ENCODE results near the gene PNKD.

DNA sequence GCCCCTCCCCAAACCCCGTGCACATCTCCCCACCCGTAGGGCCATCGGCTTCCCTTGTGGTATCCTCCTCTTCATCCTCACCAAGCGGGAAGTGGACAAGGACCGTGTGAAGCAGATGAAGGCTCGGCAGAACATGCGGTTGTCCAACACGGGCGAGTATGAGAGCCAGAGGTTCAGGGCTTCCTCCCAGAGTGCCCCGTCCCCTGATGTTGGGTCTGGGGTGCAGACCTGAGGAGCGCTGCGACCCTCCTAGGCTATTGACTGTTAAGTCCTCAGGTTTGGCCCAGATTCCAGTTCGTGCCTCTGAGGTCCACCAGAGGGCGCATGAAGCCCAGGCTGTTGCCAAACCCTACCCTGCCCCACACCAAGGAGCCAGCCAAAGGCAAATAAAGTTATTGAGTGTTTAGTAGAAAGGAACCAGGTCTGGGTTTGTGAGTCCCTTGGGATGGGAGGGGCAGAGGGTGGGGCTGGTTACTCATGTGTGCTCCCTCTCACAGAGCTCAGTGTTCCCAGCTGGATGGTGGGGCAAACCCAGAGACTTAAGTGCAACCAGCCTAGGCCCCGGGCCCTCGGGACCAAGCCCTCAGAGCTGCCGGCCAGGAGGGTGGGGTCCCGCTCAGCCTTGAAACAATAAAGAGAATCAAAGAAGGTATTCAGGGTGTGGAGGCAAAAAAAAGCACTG, 2.4 kb downstream of the PNKD start:
- TF ChIP-seq FOXJ3 (CRISPR knock-in tag; IDR thresholded peaks at IDR 0.05; ENCODE audit: borderline replicate concordance) (no peak), GRHL2 (CRISPR knock-in tag; IDR thresholded peaks at IDR 0.05; ENCODE audit: insufficient replicate concordance, severe bottlenecking) (no peak), JUN (CRISPR knock-in tag; IDR thresholded peaks at IDR 0.05) (no peak), ZNF416 (CRISPR knock-in tag; IDR thresholded peaks at IDR 0.05) (no peak), ZNF138 (CRISPR knock-in tag; conservative IDR thresholded peaks at IDR 0.05) (no peak)
- TF ChIP-seq, protein P1, sequence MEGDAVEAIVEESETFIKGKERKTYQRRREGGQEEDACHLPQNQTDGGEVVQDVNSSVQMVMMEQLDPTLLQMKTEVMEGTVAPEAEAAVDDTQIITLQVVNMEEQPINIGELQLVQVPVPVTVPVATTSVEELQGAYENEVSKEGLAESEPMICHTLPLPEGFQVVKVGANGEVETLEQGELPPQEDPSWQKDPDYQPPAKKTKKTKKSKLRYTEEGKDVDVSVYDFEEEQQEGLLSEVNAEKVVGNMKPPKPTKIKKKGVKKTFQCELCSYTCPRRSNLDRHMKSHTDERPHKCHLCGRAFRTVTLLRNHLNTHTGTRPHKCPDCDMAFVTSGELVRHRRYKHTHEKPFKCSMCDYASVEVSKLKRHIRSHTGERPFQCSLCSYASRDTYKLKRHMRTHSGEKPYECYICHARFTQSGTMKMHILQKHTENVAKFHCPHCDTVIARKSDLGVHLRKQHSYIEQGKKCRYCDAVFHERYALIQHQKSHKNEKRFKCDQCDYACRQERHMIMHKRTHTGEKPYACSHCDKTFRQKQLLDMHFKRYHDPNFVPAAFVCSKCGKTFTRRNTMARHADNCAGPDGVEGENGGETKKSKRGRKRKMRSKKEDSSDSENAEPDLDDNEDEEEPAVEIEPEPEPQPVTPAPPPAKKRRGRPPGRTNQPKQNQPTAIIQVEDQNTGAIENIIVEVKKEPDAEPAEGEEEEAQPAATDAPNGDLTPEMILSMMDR (IDR thresholded peaks at IDR 0.05), result peak; percentile 83

All from WTC11 (cell line).